PFSK-1 (cell line): ENCODE data around the gene SSNA1.

ENCODE experiments used
- FOXP2 ChIP-seq: optimal IDR thresholded peaks from 2 replicates; pipeline ENCODE3; 2011; ENCODE audit warnings: borderline replicate concordance, control low read depth, inconsistent platforms; ENCODE audit not compliant: insufficient read depth; ENCODE audit errors: extremely low read length, extremely low read depth
- POLR2AphosphoS5 ChIP-seq: IDR thresholded peaks from 2 replicates; pipeline ENCODE4 v1.6.1; 2012; ENCODE audit warnings: low read depth, mild to moderate bottlenecking, control low read depth, low read length, moderate library complexity
- SIN3A ChIP-seq: IDR thresholded peaks from 2 replicates; pipeline ENCODE4 v1.6.1; 2012; ENCODE audit warnings: mild to moderate bottlenecking, low read length, moderate library complexity, borderline replicate concordance; ENCODE audit not compliant: insufficient read depth
- TAF1 ChIP-seq: IDR thresholded peaks from 2 replicates; pipeline ENCODE4 v1.6.1; 2012; ENCODE audit warnings: low read length, control low read depth, borderline replicate concordance; ENCODE audit not compliant: insufficient read depth
- TF ChIP-seq, protein P1 (sequence below), 2 experiments: IDR thresholded peaks; 2 replicates each; pipeline versions ENCODE4 v1.6.1 to v1.8.0; 2011 to 2012; ENCODE audit warnings: low read depth in 2 of 2, low read length in 2 of 2, control low read depth in 1 of 2, inconsistent platforms in 1 of 2, mild to moderate bottlenecking in 1 of 2, moderate library complexity in 1 of 2; ENCODE audit not compliant: insufficient read depth in 1 of 2

Gene SSNA1

DNA sequence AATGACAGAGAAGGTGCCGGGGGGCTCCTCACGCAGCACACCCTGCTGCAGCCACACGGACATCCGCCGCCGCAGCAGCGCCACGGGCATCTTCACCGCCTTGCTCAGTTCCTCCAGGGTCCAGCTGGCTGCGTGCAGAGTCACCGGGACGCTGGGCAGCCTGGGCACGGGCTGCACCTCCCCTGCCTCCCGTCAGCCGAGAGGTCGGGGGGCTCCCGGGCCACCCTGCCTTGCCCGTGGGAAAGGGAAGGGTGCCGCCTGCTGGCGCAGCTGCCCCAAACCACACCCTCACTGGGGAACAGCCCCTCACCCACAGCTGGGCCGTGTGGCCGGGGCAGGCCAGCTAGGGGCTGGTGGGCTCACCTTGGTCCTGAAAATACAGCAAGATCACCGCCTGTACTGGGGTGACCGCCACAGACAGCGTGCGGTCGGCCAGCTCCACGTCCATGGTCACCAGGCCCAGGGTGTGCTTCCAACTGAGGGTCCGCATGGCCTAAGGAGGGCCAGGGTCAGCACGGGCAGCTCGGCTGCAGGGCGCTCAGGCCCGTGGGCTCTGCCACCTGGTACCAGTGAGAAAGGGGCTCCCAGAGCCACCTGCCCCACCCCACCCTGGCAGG, 13.0 kb upstream of the SSNA1 start:
- TF ChIP-seq POLR2AphosphoS5 (no peak), FOXP2 (no peak), SIN3A (no peak), TAF1 (no peak)
- TF ChIP-seq, protein P1, sequence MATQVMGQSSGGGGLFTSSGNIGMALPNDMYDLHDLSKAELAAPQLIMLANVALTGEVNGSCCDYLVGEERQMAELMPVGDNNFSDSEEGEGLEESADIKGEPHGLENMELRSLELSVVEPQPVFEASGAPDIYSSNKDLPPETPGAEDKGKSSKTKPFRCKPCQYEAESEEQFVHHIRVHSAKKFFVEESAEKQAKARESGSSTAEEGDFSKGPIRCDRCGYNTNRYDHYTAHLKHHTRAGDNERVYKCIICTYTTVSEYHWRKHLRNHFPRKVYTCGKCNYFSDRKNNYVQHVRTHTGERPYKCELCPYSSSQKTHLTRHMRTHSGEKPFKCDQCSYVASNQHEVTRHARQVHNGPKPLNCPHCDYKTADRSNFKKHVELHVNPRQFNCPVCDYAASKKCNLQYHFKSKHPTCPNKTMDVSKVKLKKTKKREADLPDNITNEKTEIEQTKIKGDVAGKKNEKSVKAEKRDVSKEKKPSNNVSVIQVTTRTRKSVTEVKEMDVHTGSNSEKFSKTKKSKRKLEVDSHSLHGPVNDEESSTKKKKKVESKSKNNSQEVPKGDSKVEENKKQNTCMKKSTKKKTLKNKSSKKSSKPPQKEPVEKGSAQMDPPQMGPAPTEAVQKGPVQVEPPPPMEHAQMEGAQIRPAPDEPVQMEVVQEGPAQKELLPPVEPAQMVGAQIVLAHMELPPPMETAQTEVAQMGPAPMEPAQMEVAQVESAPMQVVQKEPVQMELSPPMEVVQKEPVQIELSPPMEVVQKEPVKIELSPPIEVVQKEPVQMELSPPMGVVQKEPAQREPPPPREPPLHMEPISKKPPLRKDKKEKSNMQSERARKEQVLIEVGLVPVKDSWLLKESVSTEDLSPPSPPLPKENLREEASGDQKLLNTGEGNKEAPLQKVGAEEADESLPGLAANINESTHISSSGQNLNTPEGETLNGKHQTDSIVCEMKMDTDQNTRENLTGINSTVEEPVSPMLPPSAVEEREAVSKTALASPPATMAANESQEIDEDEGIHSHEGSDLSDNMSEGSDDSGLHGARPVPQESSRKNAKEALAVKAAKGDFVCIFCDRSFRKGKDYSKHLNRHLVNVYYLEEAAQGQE (IDR thresholded peaks at IDR 0.05; ENCODE audit: insufficient read depth in 1 of 2, low read depth in 2 of 2, low read length in 2 of 2): no peak

DNA sequence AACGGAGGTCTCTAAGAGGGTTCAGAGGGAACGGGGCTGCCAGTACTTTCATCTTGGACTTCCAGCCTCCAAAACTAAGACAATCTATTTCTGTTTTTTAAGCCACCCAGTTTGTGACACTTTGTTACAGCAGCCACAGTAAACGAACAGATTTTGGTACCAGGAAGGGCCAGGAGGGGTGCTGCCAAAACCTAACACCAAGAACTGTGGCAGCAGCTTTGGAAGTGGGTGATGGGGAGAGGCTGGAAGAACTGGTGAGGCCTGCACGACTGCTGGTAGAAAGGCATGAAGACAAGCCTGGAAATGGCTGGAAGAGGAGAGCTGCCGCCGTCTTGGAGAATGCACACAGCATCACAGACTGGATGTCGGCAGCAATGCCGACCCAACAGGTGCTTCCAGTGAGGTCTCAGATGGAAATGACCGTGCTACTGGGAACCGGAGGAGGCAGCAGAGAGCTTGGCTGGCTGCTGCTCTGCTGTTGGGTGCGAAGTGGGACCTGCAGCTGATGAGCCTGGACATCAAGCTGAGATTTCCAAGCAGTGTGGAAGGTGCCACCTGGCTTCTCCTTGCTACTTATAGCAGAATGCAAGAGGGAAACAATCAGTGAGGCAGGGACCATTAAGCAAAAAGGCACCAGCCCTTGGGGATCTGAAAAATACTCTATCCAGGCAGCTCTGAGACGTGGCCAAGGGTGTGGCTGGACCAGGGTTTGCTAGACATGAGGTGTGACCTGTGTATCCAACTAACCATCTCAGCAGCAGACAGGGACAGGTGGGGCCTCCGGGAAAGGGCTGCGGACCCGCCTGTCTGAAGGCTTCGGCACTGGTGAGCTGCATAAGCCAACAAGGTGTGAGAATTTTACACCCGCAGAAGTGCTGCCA, 11.9 kb upstream of the SSNA1 start:
- TF ChIP-seq FOXP2: no peak
- no peak for TF ChIP-seq SIN3A
- no peak for TF ChIP-seq TAF1
- TF ChIP-seq POLR2AphosphoS5: no peak
- TF ChIP-seq, protein P1 (IDR thresholded peaks at IDR 0.05; ENCODE audit: insufficient read depth in 1 of 2, low read depth in 2 of 2, low read length in 2 of 2): no peak

DNA sequence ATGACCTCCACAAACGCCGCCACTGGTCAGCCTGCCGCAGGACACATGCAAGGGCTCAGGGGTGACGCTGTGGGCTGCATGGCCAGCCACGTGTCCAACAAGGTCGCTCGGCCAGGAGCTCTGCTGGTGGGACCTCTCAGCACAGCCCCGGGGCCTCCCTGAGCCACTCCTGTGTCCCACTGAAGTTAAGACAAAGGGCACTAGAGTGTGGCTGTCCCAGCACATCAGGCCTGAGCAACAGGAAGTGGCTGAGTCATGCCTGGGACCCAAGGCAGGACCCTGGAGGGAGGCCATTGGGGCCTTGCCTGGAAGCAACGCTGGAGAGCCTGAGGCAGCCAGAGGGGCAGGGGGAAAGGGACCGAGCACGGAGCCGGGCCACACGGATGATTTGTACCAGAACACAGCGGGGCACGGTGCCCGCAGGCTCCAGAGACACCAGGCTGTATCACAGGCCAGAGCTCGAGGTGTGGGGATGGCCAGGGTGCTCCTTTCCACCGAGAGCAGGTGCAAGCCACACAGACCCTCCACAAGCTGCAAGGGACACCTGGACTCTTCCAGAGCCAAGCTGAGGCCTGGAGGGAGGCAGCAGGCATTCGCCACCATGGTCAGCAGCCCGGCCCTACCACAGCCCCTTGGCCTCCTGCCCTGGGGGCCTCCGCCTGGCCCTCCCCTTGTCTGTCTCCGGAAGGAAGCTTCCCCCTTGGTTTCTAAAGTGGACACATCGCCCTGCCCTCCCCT, 10.1 kb upstream of the SSNA1 start:
- TF ChIP-seq, protein P1 (IDR thresholded peaks at IDR 0.05; ENCODE audit: insufficient read depth in 1 of 2, low read depth in 2 of 2, low read length in 2 of 2): peak in 1 of 2 experiments; percentile 57; a peak in 1 of 4 replicates
- no peak for TF ChIP-seq POLR2AphosphoS5

DNA sequence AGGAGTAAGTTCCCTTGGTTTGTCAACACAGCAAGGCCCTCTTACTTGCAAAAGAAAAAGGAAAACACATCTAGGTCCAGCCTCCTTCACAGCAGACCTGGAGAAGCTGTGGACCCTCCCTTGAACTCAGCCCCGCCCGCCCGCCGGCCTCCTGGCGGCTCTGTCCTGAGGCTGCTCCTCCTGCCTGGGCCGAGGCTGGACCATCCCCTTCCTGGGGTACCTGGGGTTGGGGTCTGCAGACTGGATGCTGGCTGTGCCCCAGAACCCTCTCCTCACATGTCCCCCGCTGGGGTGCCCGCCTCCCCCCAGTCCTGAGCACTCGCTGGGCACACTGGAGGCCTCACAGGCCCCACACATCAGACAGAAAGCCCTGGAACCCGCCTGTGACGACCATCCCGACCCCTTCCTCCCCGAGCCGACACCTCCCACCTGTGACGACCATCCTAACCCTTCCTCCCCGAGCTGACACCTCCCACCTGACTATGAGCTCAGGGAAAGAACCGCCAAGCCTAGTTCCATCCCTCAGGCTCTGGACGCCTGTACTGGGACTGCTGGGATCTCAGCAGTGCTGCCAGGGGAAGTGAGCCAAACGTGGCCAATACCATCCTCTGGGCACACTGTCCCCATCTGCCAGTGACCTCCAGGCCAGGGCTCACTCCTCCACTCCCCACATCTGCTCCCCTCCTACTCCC, 9.4 kb upstream of the SSNA1 start:
- TF ChIP-seq POLR2AphosphoS5: no peak
- TF ChIP-seq TAF1: no peak
- TF ChIP-seq, protein P1 (IDR thresholded peaks at IDR 0.05; ENCODE audit: insufficient read depth in 1 of 2, low read depth in 2 of 2, low read length in 2 of 2): no peak
- no peak for TF ChIP-seq SIN3A
- TF ChIP-seq FOXP2: no peak
